IMR-90 (cell line): ENCODE results near the gene RASGEF1C. TPM values are rescaled to one million over a fixed set of nuclear protein-coding genes. Genes with fewer than 3 reads are reported as not detected.

Experiments used
- ATAC-seq: fragments of 200-7000 bp; cut with Tn5 transposase; 2 replicates; pipeline ENCODE4 v1.9.1; 2020; ENCODE audit warnings: low read depth, mild to moderate bottlenecking, moderate library complexity
- BruUV-seq: library from RNA; stranded (reverse); fragments of 400-500 nt; replicated peaks from 2 replicates; lab custom pipeline; 2021; lab: Mats Ljungman, UMichigan
- CTCF ChIA-PET: fragments of 300-600 bp; formaldehyde crosslinking; extraction: SDS; loops from one replicate; lab custom pipeline; 2021; ENCODE audit warnings: antibody characterized with exemption; lab: Yijun Ruan, JAX
- POLR2A ChIA-PET: fragments of 300-600 bp; sonication (Branson Sonifier 250); formaldehyde crosslinking; loops from one replicate; lab custom pipeline; 2022; ENCODE audit warnings: antibody characterized with exemption; ENCODE audit not compliant: unreplicated experiment; lab: Charles Lee
- DNase-seq: peaks from one replicate; pipeline ENCODE4 v3.0.0; 2013
- H2AFZ ChIP-seq: replicated peaks from 2 replicates; pipeline ENCODE3; 2013; ENCODE audit warnings: low read length, mild to moderate bottlenecking; ENCODE audit not compliant: poor library complexity
- H2AK5ac ChIP-seq: 2 replicates; pipeline ENCODE4 v1.6.1; 2013; ENCODE audit warnings: low read depth, low read length, inconsistent platforms
- H2AK9ac ChIP-seq: replicated peaks from 2 replicates; pipeline ENCODE3; 2013; ENCODE audit warnings: mild to moderate bottlenecking, low read depth, low read length, moderate library complexity; ENCODE audit not compliant: poor library complexity
- H2BK120ac ChIP-seq: 2 replicates; pipeline ENCODE4 v1.6.1; 2013; ENCODE audit warnings: low read depth, low read length, inconsistent platforms
- H2BK15ac ChIP-seq: 3 replicates; pipeline ENCODE4 v1.6.1; 2013; ENCODE audit warnings: low read depth, low read length, inconsistent platforms
- H2BK20ac ChIP-seq: 2 replicates; pipeline ENCODE4 v1.6.1; 2013; ENCODE audit warnings: low read depth, mild to moderate bottlenecking, inconsistent platforms, low read length, moderate library complexity
- H2BK5ac ChIP-seq: 2 replicates; pipeline ENCODE4 v1.6.1; 2013; ENCODE audit warnings: mild to moderate bottlenecking, low read depth, low read length, inconsistent platforms; ENCODE audit not compliant: poor library complexity, severe bottlenecking
- H3K14ac ChIP-seq: replicated peaks from 2 replicates; pipeline ENCODE4 v1.6.1; 2013; ENCODE audit warnings: low read depth, low read length, inconsistent platforms
- H3K18ac ChIP-seq: 2 replicates; pipeline ENCODE4 v1.6.1; 2013; ENCODE audit warnings: low read depth, low read length, control low read depth
- H3K23ac ChIP-seq: 2 replicates; pipeline ENCODE4 v1.6.1; 2013; ENCODE audit warnings: low read depth, low read length, inconsistent platforms
- H3K27ac ChIP-seq: 2 replicates; pipeline ENCODE4 v1.5.1; 2013; ENCODE audit warnings: mild to moderate bottlenecking, control low read depth, low read length; ENCODE audit not compliant: insufficient read depth
- H3K27me3 ChIP-seq: 2 replicates; pipeline ENCODE4 v1.6.1; 2013; ENCODE audit warnings: low read length; ENCODE audit not compliant: control insufficient read depth, insufficient read depth
- H3K36me3 ChIP-seq: 2 replicates; pipeline ENCODE4 v1.6.1; 2013; ENCODE audit warnings: low read length, mixed read lengths; ENCODE audit not compliant: control insufficient read depth, insufficient read depth
- H3K4ac ChIP-seq: 2 replicates; pipeline ENCODE4 v1.6.1; 2013; ENCODE audit warnings: low read depth, low read length, inconsistent platforms
- H3K4me1 ChIP-seq: 2 replicates; pipeline ENCODE4 v1.6.1; 2013; ENCODE audit warnings: low read length, mixed read lengths; ENCODE audit not compliant: control insufficient read depth, insufficient read depth
- H3K4me2 ChIP-seq: 2 replicates; pipeline ENCODE4 v1.6.1; 2013; ENCODE audit warnings: low read depth, mild to moderate bottlenecking, control low read depth, low read length, moderate library complexity
- H3K4me3 ChIP-seq: 2 replicates; pipeline ENCODE4 v1.5.1; 2013; ENCODE audit warnings: low read depth, mild to moderate bottlenecking, control low read depth, low read length, moderate library complexity; ENCODE audit not compliant: insufficient read depth
- H3K56ac ChIP-seq: 2 replicates; pipeline ENCODE4 v1.6.1; 2013; ENCODE audit warnings: low read length, inconsistent platforms; ENCODE audit not compliant: insufficient read depth; ENCODE audit errors: extremely low read depth
- H3K79me1 ChIP-seq, 2 experiments: 2 replicates each; pipeline ENCODE4 v1.6.1; 2013; ENCODE audit warnings: low read length in 2 of 2, inconsistent platforms in 1 of 2, low read depth in 1 of 2
- H3K9ac ChIP-seq: 2 replicates; pipeline ENCODE4 v1.6.1; 2013; ENCODE audit warnings: low read depth, low read length, control low read depth
- H3K9me1 ChIP-seq: 2 replicates; pipeline ENCODE4 v1.6.1; 2013; ENCODE audit warnings: low read length, inconsistent platforms; ENCODE audit not compliant: insufficient read depth
- H3K9me3 ChIP-seq: 2 replicates; pipeline ENCODE4 v1.6.1; 2013; ENCODE audit warnings: low read length; ENCODE audit not compliant: control insufficient read depth, insufficient read depth
- H4K20me1 ChIP-seq: 2 replicates; pipeline ENCODE4 v1.6.1; 2013; ENCODE audit warnings: low read length, inconsistent platforms; ENCODE audit not compliant: insufficient read depth
- H4K5ac ChIP-seq: 2 replicates; pipeline ENCODE4 v1.6.1; 2013; ENCODE audit warnings: mild to moderate bottlenecking, low read depth, low read length, control low read depth
- H4K8ac ChIP-seq, 2 experiments: 2 replicates each; pipeline ENCODE4 v1.6.1; 2013; ENCODE audit warnings: low read depth in 2 of 2, low read length in 2 of 2, control low read depth in 1 of 2, inconsistent platforms in 1 of 2
- H4K91ac ChIP-seq: 2 replicates; pipeline ENCODE4 v1.6.1; 2013; ENCODE audit warnings: low read depth, low read length, inconsistent platforms; ENCODE audit not compliant: insufficient read depth
- BHLHE40 ChIP-seq: fragments of 150-350 bp; IDR thresholded peaks from 2 replicates; pipeline ENCODE4 v1.6.1; 2016; ENCODE audit warnings: mild to moderate bottlenecking, low read depth, low read length
- CEBPB ChIP-seq: IDR thresholded peaks from 2 replicates; pipeline ENCODE4 v1.6.1; 2012; ENCODE audit warnings: low read depth, low read length, improper control_type of control experiment
- CHD1 ChIP-seq: IDR thresholded peaks from 2 replicates; pipeline ENCODE4 v1.6.1; 2012; ENCODE audit warnings: low read depth, low read length, improper control_type of control experiment
- MAFK ChIP-seq: IDR thresholded peaks from 2 replicates; pipeline ENCODE4 v1.6.1; 2012; ENCODE audit warnings: low read depth, low read length, improper control_type of control experiment
- MAZ ChIP-seq: IDR thresholded peaks from 2 replicates; pipeline ENCODE4 v1.6.1; 2012; ENCODE audit warnings: low read depth, mild to moderate bottlenecking, low read length, improper control_type of control experiment, moderate library complexity, borderline replicate concordance
- MXI1 ChIP-seq: IDR thresholded peaks from 2 replicates; pipeline ENCODE4 v1.6.1; 2012; ENCODE audit warnings: low read depth, mild to moderate bottlenecking, low read length, moderate library complexity, borderline replicate concordance
- NFE2L2 ChIP-seq: fragments of 150-350 bp; IDR thresholded peaks from 2 replicates; pipeline ENCODE4 v1.6.1; 2016; ENCODE audit warnings: low read depth, mild to moderate bottlenecking, low read length
- POLR2A ChIP-seq: IDR thresholded peaks from 2 replicates; pipeline ENCODE4 v1.6.1; 2012; ENCODE audit warnings: mild to moderate bottlenecking, low read depth, low read length
- RCOR1 ChIP-seq: IDR thresholded peaks from 2 replicates; pipeline ENCODE4 v1.6.1; 2012; ENCODE audit warnings: mild to moderate bottlenecking, low read length, improper control_type of control experiment; ENCODE audit not compliant: insufficient replicate concordance
- RFX5 ChIP-seq: IDR thresholded peaks from 2 replicates; pipeline ENCODE4 v1.8.0; 2012; ENCODE audit warnings: low read depth, mild to moderate bottlenecking, low read length, moderate library complexity
- SMC3 ChIP-seq: fragments of 150-350 bp; IDR thresholded peaks from 2 replicates; pipeline ENCODE4 v1.6.1; 2016; ENCODE audit warnings: low read depth, mild to moderate bottlenecking, antibody characterized with exemption, low read length, moderate library complexity
- WGBS, 2 experiments: methylation state at CpG; one replicate each; pipeline versions ENCODE4 v1.1.5 to v1.1.7; 2013; ENCODE audit warnings: missing lambda C conversion rate in 2 of 2; ENCODE audit not compliant: insufficient read length in 1 of 2; ENCODE audit errors: extremely low coverage in 2 of 2; 5-methylcytosine and 5-hydroxymethylcytosine counted together
- dilution Hi-C: fragments of 300-500 bp; cut with HindIII; formaldehyde crosslinking; loops from one replicate; pipeline ENCODE4 v1.14.3; 2018; ENCODE audit warnings: low sequenced_read_pairs; ENCODE audit not compliant: unreplicated experiment
- in situ Hi-C: fragments of 300-500 bp; cut with MboI; formaldehyde crosslinking; loops from 3 replicates; pipeline ENCODE4 v1.14.3; 2019; ENCODE audit warnings: low sequenced_read_pairs, inconsistent platforms, mixed read lengths
- intact Hi-C: fragments of 100-400 bp; cut with micrococcal nuclease; formaldehyde crosslinking; loops from 2 replicates; pipeline ENCODE4 v1.10.0; 2022
- polyA plus RNA-seq, 3 experiments: library from polyadenylated mRNA; depleted of rRNA; stranded (reverse); fragments of >200 nt; gene quantifications; 2 replicates each; pipeline ENCODE4 v1.2.3, GENCODE V29; 2012; ENCODE audit warnings: low replicate concordance in 1 of 3
- total RNA-seq: library from RNA; depleted of rRNA; stranded (reverse); fragments of >200 nt; gene quantifications from 2 replicates; pipeline ENCODE4 v1.2.3, GENCODE V29; 2012
- TF ChIP-seq, protein P1 (sequence below): conservative IDR thresholded peaks from 2 replicates; pipeline ENCODE4 v1.5.1; 2012; ENCODE audit warnings: mild to moderate bottlenecking, low read depth, low read length, improper control_type of control experiment
- TF ChIP-seq, protein P2 (sequence below): fragments of 150-350 bp; IDR thresholded peaks from 2 replicates; pipeline ENCODE4 v1.6.1; 2017; ENCODE audit warnings: mild to moderate bottlenecking, antibody characterized with exemption, low read length, low read depth
- TF ChIP-seq, protein P3 (sequence below): fragments of 150-350 bp; IDR thresholded peaks from 2 replicates; pipeline ENCODE4 v1.6.1; 2016; ENCODE audit warnings: low read depth, mild to moderate bottlenecking, low read length, moderate library complexity, borderline replicate concordance

RASGEF1C gene
- total and polyA plus RNA-seq, 2 of the 4 experiments (the other 2 are of a cell fraction): not detected

DNA sequence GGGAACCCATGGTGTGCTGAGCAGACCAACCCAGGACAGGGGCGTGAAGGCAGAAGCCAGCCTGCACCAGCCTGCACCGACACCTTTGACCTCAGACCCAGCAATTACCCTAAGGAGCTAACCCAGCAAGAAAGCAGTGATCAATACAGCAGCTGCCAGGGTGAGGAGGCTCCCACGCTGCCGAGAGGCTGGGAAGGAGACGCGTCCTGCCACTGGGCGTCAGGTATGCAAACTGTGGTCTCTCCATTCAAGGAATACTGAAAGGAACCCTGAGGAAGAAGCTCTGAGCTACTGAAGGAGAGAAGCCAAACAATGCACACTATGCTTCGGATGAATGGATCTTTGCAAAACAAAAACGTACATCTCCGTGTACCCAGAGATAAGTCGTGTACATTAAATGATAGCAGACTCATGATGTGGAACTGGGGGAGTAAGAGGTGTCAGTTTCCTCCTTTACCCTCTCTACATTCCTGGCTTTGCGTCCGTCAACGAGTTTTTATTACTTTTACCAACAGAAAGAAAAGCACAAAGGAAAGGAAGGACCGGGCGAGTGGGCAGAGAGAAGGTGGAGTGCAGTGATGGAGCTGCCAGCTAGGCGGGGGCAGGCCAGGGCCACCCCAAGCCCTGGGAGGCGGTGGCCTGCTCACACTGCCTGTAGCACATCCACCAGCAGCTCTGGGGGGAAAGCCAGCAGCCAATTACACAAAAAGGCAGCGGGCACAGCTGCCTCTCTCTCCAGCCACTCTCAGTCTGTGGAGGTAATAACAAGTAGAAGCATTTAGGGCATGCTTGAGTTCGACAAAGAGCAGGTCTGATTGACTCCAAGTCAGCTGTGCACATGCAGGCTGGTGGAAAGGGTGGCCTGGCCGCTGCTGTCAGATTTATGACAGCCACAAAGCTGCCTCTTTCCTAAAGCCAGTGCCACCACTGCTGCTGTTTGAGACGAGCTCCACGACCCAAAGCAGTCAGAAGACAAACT, 29.3 kb downstream of the RASGEF1C start:
- H3K79me1 ChIP-seq: no peaks in the 10 kb centered on the region
- H4K20me1 ChIP-seq: no peaks in the 10 kb centered on the region
- no peak overlapping the region for H3K56ac ChIP-seq
- H3K27me3 ChIP-seq: peaks cover 12% of the 10 kb centered on the region; the same call in 1 of the 2 replicates
- no peaks in the 10 kb centered on the region for H3K9me1 ChIP-seq
- H3K18ac ChIP-seq: no peak overlapping the region
- no peak overlapping the region for H2AK5ac ChIP-seq
- H3K4me3 ChIP-seq: no peak overlapping the region
- no TSS peak for BruUV-seq
- no peak overlapping the region for H4K91ac ChIP-seq
- H3K9ac ChIP-seq: no peak overlapping the region
- H3K4ac ChIP-seq: no peak overlapping the region
- dilution Hi-C loops: no loop called here
- intact Hi-C loops: no loop called here
- no peak for ATAC-seq
- WGBS, 2 experiments: 51% methylated on average over 8 of the region's 23 CpGs; no CpG with 5 or more reads in 1 of the 2 experiments
- TF ChIP-seq NFE2L2 (no peak), CHD1 (no peak), MXI1 (no peak), RFX5 (no peak), MAZ (no peak), CEBPB (no peak), POLR2A (no peak), MAFK (no peak), SMC3 (no peak), RCOR1 (no peak), BHLHE40 (no peak)
- TF ChIP-seq, protein P1, sequence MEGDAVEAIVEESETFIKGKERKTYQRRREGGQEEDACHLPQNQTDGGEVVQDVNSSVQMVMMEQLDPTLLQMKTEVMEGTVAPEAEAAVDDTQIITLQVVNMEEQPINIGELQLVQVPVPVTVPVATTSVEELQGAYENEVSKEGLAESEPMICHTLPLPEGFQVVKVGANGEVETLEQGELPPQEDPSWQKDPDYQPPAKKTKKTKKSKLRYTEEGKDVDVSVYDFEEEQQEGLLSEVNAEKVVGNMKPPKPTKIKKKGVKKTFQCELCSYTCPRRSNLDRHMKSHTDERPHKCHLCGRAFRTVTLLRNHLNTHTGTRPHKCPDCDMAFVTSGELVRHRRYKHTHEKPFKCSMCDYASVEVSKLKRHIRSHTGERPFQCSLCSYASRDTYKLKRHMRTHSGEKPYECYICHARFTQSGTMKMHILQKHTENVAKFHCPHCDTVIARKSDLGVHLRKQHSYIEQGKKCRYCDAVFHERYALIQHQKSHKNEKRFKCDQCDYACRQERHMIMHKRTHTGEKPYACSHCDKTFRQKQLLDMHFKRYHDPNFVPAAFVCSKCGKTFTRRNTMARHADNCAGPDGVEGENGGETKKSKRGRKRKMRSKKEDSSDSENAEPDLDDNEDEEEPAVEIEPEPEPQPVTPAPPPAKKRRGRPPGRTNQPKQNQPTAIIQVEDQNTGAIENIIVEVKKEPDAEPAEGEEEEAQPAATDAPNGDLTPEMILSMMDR: no peak
- TF ChIP-seq, protein P2, sequence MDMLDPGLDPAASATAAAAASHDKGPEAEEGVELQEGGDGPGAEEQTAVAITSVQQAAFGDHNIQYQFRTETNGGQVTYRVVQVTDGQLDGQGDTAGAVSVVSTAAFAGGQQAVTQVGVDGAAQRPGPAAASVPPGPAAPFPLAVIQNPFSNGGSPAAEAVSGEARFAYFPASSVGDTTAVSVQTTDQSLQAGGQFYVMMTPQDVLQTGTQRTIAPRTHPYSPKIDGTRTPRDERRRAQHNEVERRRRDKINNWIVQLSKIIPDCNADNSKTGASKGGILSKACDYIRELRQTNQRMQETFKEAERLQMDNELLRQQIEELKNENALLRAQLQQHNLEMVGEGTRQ: no peak
- TF ChIP-seq, protein P3, sequence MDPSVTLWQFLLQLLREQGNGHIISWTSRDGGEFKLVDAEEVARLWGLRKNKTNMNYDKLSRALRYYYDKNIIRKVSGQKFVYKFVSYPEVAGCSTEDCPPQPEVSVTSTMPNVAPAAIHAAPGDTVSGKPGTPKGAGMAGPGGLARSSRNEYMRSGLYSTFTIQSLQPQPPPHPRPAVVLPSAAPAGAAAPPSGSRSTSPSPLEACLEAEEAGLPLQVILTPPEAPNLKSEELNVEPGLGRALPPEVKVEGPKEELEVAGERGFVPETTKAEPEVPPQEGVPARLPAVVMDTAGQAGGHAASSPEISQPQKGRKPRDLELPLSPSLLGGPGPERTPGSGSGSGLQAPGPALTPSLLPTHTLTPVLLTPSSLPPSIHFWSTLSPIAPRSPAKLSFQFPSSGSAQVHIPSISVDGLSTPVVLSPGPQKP: no peak
- H2AFZ ChIP-seq: no peak overlapping the region
- H3K9me3 ChIP-seq: 0 out of 2 replicates have a peak, but pooled peaks cover 2% of the 10 kb centered on the region
- H3K4me2 ChIP-seq: no peak overlapping the region
- no peak overlapping the region for H2AK9ac ChIP-seq
- peaks cover 8% of the 10 kb centered on the region; the same call in 1 of the 2 replicates for H3K4me1 ChIP-seq
- no peak overlapping the region for H2BK15ac ChIP-seq
- no peak overlapping the region for H3K14ac ChIP-seq
- H2BK120ac ChIP-seq: no peak overlapping the region
- H4K8ac ChIP-seq: no peak overlapping the region
- H2BK20ac ChIP-seq: no peak overlapping the region
- no peak for DNase-seq
- ChIA-PET CTCF (no interaction called here), POLR2A (no interaction called here)
- no peak overlapping the region for H4K5ac ChIP-seq
- H3K27ac ChIP-seq: no peak overlapping the region
- no peaks in the 10 kb centered on the region for H3K36me3 ChIP-seq
- no peak overlapping the region for H2BK5ac ChIP-seq
- in situ Hi-C loops: no loop called here
- no peak overlapping the region for H3K23ac ChIP-seq
